OCI-LY1 (cell line): Measurements from ENCODE around the gene KDM7A.

Experiments used
- H2AFZ ChIP-seq: fragments of 200-600 bp; sonication (generic), shearing (Covaris generic); 2 replicates; pipeline ENCODE4 v1.6.0; 2014; ENCODE audit warnings: antibody characterized with exemption, mild to moderate bottlenecking, low read length
- H3F3A ChIP-seq: fragments of 200-600 bp; sonication (generic), shearing (Covaris generic); 2 replicates; pipeline ENCODE4 v1.6.0; 2014; ENCODE audit warnings: mild to moderate bottlenecking, antibody characterized with exemption, low read length, moderate library complexity; ENCODE audit not compliant: insufficient read depth
- H3K27ac ChIP-seq: fragments of 200-600 bp; sonication (generic); 2 replicates; pipeline ENCODE4 v1.5.1; 2014; ENCODE audit warnings: low read length, mixed run types, mild to moderate bottlenecking, low read depth; ENCODE audit not compliant: poor library complexity, severe bottlenecking
- H3K27me3 ChIP-seq: fragments of 200-600 bp; sonication (generic); 2 replicates; pipeline ENCODE4 v1.6.0; 2014; ENCODE audit warnings: antibody characterized with exemption, mild to moderate bottlenecking, low read length, moderate library complexity; ENCODE audit not compliant: insufficient read depth
- H3K36me3 ChIP-seq: fragments of 200-600 bp; sonication (generic); 2 replicates; pipeline ENCODE4 v1.6.1; 2014; ENCODE audit warnings: mild to moderate bottlenecking, antibody characterized with exemption, low read length, moderate library complexity, mixed read lengths; ENCODE audit not compliant: insufficient read depth
- H3K4me1 ChIP-seq: fragments of 200-600 bp; sonication (generic); 2 replicates; pipeline ENCODE4 v1.5.1; 2014; ENCODE audit warnings: mild to moderate bottlenecking, low read length, moderate library complexity; ENCODE audit not compliant: insufficient read depth, severe bottlenecking
- H3K4me2 ChIP-seq: fragments of 200-600 bp; sonication (generic), shearing (Covaris generic); 2 replicates; pipeline ENCODE4 v1.6.1; 2014; ENCODE audit warnings: low read length
- H3K4me3 ChIP-seq: fragments of 200-600 bp; sonication (generic); 2 replicates; pipeline ENCODE4 v1.5.1; 2014; ENCODE audit warnings: low read length, low read depth, mild to moderate bottlenecking, mixed read lengths; ENCODE audit not compliant: poor library complexity, severe bottlenecking
- H3K79me2 ChIP-seq: fragments of 200-600 bp; shearing (Covaris generic); 2 replicates; pipeline ENCODE4 v1.6.1; 2016; ENCODE audit warnings: mixed run types, low read length, mixed read lengths; ENCODE audit not compliant: insufficient read depth
- H3K9ac ChIP-seq: fragments of 200-600 bp; sonication (generic), shearing (Covaris generic); 2 replicates; pipeline ENCODE4 v1.6.1; 2014; ENCODE audit warnings: mild to moderate bottlenecking, low read length, mixed read lengths
- H3K9me2 ChIP-seq: fragments of 200-600 bp; sonication (generic), shearing (Covaris generic); 2 replicates; pipeline ENCODE4 v1.6.1; 2014; ENCODE audit warnings: low read depth, mild to moderate bottlenecking, low read length, mixed read lengths
- H3K9me3 ChIP-seq: fragments of 200-600 bp; shearing (Covaris generic); 2 replicates; pipeline ENCODE4 v1.6.1; 2014; ENCODE audit warnings: low read length, mixed read lengths
- H4K20me1 ChIP-seq: fragments of 200-600 bp; sonication (generic), shearing (Covaris generic); 2 replicates; pipeline ENCODE4 v1.6.0; 2016; ENCODE audit warnings: mild to moderate bottlenecking, low read length; ENCODE audit not compliant: insufficient read depth
- CTCF ChIP-seq: fragments of 200-600 bp; sonication (generic), shearing (Covaris generic); IDR thresholded peaks from 2 replicates; pipeline ENCODE4 v1.5.1; 2017; ENCODE audit warnings: mild to moderate bottlenecking, antibody characterized with exemption, low read length, moderate library complexity, mixed read lengths
- EZH2 ChIP-seq: fragments of 200-600 bp; sonication (generic), shearing (Covaris generic); IDR thresholded peaks from 2 replicates; pipeline ENCODE4 v1.8.0; 2017; ENCODE audit warnings: borderline replicate concordance, mixed run types, mild to moderate bottlenecking, antibody characterized with exemption, low read length, moderate library complexity, mixed read lengths

KDM7A gene

GRCh38 chr7:140056431-140057142 is 120.2 kb downstream of the KDM7A start:
- no peaks in the 10 kb centered on the region; the same call in 1 of the 2 replicates for H3F3A ChIP-seq
- no peak overlapping the region for H3K4me3 ChIP-seq
- H3K9ac ChIP-seq, result no peak overlapping the region
- no peak overlapping the region for H3K27ac ChIP-seq
- TF ChIP-seq CTCF, result no peak
- no peak for TF ChIP-seq EZH2
- H3K4me1 ChIP-seq, result peaks cover 24% of the 10 kb centered on the region
- peaks cover 55% of the 10 kb centered on the region for H3K36me3 ChIP-seq
- H3K79me2 ChIP-seq, result peaks cover 12% of the 10 kb centered on the region; the same call in 1 of the 2 replicates
- H2AFZ ChIP-seq, result no peak overlapping the region
- H4K20me1 ChIP-seq, result no peaks in the 10 kb centered on the region
- no peak overlapping the region for H3K4me2 ChIP-seq
- H3K27me3 ChIP-seq, result no peaks in the 10 kb centered on the region
- no peaks in the 10 kb centered on the region for H3K9me2 ChIP-seq
- no peaks in the 10 kb centered on the region for H3K9me3 ChIP-seq

GRCh38 chr7:140055833-140056232 is 121.0 kb downstream of the KDM7A start:
- no peak overlapping the region for H3K27ac ChIP-seq
- H4K20me1 ChIP-seq, result no peaks in the 10 kb centered on the region
- peaks cover 55% of the 10 kb centered on the region for H3K36me3 ChIP-seq

GRCh38 chr7:140054751-140055150 is 122.0 kb downstream of the KDM7A start:
- H3K36me3 ChIP-seq, result peaks cover 55% of the 10 kb centered on the region
- 0 out of 2 replicates have a peak, but pooled peaks cover 2% of the 10 kb centered on the region for H3K79me2 ChIP-seq
- H2AFZ ChIP-seq, result no peak overlapping the region
- H3K9ac ChIP-seq, result no peak overlapping the region
- no peak for TF ChIP-seq CTCF
- TF ChIP-seq EZH2, result no peak
- H3F3A ChIP-seq, result no peaks in the 10 kb centered on the region; the same call in 1 of the 2 replicates
- no peaks in the 10 kb centered on the region for H3K27me3 ChIP-seq
- no peaks in the 10 kb centered on the region for H3K9me2 ChIP-seq
- H4K20me1 ChIP-seq, result no peaks in the 10 kb centered on the region
- no peak overlapping the region for H3K4me3 ChIP-seq
- H3K4me1 ChIP-seq, result peaks cover 8% of the 10 kb centered on the region
- H3K4me2 ChIP-seq, result no peak overlapping the region
- no peaks in the 10 kb centered on the region for H3K9me3 ChIP-seq
- no peak overlapping the region for H3K27ac ChIP-seq

More at GRCh38 chr7:140055833-140056232, 121.0 kb downstream of the KDM7A start:
- no peak for TF ChIP-seq CTCF
- no peak overlapping the region for H3K9ac ChIP-seq
- H3F3A ChIP-seq, result no peaks in the 10 kb centered on the region; the same call in 1 of the 2 replicates
- H3K27me3 ChIP-seq, result no peaks in the 10 kb centered on the region
- H3K9me2 ChIP-seq, result no peaks in the 10 kb centered on the region
- peaks cover 17% of the 10 kb centered on the region for H3K4me1 ChIP-seq
- H3K4me3 ChIP-seq, result no peak overlapping the region
- 0 out of 2 replicates have a peak, but pooled peaks cover 5% of the 10 kb centered on the region for H3K79me2 ChIP-seq
- H2AFZ ChIP-seq, result no peak overlapping the region
- no peak overlapping the region for H3K4me2 ChIP-seq
- H3K9me3 ChIP-seq, result no peaks in the 10 kb centered on the region
